ENCODE data around the gene ARL5A.

Gene ARL5A

DNA sequence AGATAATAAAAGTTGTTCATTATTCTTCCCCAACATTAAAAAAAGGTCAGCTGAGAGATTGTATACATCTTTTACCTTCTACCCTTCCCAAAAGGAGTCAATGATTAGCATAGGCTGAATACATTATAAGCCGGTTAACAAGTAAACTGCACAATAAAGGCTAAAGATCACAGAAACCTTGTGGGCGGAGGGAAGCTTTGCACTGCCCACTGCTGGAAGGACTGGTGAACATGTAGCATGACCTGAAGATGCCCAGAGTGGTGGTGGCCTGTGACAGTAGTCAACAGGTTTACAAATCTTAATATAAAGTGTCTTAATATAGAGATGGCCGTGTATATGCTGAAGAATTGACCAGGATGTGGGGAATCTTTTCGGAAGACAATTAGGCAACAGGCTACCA lies 35.6 kb downstream of the ARL5A start:
- DNase-seq, result no peak

DNA sequence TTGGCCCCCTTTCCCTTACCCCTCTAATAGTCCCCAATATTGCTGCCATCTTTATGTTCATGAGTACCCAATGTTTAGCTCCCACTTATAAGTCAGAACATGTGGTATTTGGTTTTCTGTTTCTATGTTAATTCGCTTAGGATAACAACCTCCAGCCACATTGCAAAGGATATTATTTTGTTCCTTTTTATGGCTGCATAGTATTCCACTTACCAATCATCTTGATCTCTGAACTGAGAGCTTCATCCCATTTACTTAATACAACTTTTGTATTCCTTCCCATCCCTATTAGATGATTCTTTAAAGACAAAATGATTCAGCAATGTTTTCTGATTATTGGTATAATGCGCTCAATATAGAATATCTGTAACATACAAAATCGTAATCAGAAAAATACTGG lies 36.7 kb downstream of the ARL5A start:
- no peak for DNase-seq

GRCh38 chr2:151790689-151791088 lies 37.5 kb downstream of the ARL5A start:
- DNase-seq, result no peak

DNA sequence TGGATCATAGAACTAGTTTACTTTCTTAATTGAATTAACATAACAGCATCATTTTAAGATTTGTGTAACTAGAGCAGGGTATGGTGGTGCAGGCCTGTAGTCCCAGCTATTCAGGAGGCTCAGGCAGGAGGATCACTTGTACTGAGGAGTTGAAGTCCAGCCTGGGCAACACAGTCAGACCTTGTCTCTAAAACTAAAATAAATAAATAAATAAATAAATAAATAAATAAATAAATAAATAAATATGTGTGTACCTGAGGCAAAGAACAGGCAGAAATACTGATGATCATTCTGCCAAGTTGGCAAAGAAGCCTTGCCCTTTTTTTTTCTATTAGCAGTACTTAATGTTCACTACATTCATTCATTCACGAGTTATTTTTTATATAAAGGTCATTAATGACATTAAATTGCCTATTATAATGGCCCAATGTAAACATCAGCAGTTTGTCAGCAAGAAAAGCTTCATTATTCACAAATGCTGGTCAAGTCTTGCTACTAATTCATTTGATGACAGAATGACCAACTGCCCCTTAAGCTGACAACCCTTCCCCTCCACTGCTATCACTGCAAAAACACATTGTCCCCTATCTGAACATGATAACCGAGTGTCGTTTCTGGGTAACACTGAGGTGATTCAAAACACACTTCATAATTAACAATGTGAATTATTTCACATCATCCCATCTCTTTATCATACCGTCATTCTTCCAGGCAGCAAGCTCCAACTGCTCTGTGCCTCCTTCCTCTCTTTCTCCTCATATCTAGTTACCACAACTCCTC lies 39.0 kb downstream of the ARL5A start:
- DNase-seq, result no peak

DNA sequence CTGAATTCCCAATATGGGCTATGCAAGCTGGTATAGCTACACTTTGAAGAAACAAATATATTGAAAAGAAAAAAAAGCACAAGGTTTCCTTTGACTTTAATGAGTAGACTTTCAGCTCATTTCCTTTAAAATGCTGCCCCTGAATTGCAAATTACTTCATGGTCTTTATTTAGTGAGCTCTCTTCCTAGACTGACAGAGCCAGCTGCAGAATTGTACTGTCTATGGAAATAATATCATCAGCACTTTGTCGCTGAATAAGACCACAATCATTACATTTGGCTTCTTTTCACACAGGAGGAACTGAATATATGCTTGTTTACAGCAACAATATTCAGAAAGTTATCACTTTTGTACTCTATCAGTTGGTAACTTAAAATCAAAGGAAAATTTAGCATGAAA lies 41.7 kb downstream of the ARL5A start:
- no peak for DNase-seq

GRCh38 chr2:151786077-151786476 lies 42.1 kb downstream of the ARL5A start:
- DNase-seq, result no peak

DNA sequence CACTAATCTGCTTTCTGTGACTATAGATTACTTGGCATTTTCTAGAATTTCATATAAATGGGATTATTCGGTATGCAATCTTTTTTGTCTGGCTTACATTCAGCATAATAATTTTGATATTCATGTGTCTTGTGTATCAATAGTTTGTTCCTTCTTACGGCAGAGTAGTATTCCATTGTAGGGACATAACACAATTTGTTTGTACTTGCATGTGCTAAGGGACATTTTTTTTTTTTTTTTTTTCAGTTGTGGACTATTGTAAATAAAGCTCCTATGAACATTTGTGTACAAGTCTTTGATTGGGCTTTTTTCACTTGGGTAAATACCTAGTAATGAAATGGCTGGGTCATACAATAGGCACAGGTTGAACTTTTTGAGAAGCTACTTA lies 45.1 kb downstream of the ARL5A start:
- DNase-seq, result no peak

GRCh38 chr2:151782378-151783132 lies 45.7 kb downstream of the ARL5A start:
- DNase-seq, result no peak

- no peak for DNase-seq
Observed at GRCh38 chr2:151781642-151782041, 46.6 kb downstream of the ARL5A start.

DNA sequence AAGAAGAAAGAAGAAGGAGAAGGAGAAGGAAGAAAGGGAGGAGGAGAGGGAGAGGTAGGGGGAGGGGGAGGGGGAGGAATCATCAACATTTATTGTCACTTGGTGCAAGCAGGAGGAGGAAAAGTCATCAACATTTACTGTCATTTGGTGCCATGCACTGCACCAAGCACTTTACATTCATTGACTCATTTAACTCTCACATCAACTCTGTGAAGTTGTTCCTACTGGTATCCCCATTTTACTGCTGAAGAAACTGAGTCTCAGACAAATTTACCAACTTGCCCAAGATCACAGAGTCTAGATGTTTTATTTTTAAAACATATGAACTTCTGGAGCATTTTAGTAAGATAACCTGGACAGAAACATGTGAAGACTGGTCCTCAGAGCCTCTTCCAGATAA lies 47.3 kb downstream of the ARL5A start:
- no peak for DNase-seq

DNA sequence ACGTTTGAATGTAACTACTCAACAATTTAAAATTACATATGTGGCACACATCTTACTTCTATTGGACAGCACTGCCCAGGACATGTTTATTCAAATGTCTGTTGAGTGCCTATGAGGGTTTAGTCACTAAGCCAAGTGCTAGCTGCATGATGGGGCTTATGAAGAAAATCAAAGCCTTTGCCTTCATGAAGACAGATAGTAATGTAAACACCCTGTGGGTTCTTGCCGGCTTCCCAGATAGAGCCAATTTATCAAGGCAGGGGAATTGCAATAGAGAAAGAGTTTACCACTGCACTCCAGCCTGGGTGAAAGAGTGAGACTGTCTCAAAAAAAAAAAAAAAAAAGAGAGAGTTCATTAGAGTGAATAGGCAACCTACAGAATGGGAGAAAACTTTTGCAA lies 50.3 kb downstream of the ARL5A start:
- no peak for DNase-seq

GRCh38 chr2:151777487-151777886 lies 50.7 kb downstream of the ARL5A start:
- DNase-seq, result no peak

GRCh38 chr2:151776367-151776766 lies 51.9 kb downstream of the ARL5A start:
- no peak for DNase-seq

GRCh38 chr2:151775057-151775740 lies 53.0 kb downstream of the ARL5A start:
- DNase-seq, result no peak

- no peak for DNase-seq
Observed at GRCh38 chr2:151774506-151774905, 53.7 kb downstream of the ARL5A start.

DNA sequence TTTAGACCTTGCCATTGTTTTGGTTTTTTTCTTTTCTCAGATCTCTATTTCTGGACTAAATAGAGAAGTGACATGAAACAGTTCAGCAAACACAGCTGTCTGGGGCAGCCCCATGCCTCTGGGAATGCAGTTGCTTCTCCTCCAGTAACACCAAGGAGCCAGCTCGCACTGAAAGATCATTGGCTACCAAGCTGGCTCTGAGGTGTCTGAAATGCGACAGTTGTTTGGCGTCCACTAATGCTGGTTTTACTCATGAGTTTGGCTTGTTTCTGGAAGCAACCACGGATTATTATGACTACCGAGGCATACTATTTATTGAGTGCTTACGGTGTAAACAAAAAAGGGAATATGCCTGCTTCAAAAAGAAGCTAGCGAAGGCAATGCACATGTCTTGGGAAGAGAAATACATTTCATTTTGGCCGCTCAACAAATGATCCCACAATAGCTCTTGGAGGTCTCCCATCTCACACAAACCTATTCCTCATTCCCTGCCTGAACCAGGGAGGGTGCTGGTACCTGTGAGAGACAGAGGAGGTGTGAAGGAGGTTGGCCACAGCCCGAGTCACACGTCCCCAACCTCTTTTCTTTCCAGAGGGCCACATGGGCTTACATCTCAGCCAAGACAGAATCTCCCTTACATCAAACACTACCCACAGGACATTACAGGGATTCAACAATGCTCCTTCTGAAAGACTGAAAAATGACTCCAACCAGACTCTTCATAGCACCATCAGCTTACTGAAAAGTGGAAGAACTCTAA lies 56.4 kb downstream of the ARL5A start:
- peak; percentile 84 for DNase-seq

DNA sequence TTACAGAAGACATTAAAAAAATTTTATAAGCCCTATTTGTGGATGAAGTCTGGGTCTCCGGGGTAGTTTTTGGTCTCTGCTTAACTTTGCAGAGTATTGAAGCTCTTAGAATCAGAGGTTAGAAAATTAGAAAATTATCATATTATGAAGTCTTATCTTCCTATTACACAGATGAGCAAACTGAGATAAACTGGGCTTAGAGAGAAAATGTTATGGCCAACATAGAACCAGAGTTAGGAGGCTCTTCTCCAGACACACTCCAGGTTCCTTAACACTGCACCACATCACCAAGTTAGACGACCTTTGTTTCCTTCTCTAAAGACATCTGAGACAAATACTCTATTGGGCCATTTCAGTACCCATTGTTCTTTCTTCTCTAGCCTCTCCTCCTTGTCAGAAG lies 57.2 kb downstream of the ARL5A start:
- DNase-seq, result no peak

DNA sequence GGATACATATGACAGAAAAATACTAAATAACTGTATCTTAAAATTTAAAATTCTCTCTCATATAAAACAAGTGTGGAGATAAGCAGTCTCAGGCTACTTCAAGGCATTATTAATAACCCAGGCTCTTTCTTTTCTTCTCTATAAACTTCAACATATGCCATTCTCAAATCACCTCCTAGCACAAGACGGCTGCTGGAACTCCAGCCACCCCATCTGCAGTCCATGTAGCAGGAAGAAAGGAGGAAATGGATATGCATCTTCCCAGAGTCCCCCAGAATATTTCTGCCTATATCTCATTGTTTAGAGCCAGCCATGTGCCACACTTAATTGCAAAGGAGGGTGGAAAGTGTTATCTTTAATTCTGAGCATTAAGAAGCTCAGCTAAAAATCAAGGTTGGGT lies 58.6 kb downstream of the ARL5A start:
- no peak for DNase-seq

DNA sequence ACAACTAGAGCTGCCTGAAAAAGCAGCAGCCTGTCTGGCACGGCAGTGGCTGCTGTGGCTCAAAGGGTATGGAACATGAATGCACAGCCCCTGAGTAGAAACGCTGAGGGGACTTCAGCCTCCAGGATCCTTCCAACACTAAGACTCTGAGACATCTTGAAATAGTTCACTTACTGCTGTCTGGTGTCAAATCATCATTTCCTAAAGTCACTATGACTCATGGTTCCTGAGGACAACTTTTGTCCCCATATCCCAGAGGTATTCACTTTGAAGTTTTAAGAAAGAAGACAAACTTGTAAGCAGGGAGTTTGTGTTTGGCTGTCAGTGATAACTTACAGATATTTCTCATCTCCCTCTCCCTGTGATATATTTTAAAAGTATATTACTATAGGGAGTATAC lies 60.7 kb downstream of the ARL5A start:
- DNase-seq, result no peak

DNA sequence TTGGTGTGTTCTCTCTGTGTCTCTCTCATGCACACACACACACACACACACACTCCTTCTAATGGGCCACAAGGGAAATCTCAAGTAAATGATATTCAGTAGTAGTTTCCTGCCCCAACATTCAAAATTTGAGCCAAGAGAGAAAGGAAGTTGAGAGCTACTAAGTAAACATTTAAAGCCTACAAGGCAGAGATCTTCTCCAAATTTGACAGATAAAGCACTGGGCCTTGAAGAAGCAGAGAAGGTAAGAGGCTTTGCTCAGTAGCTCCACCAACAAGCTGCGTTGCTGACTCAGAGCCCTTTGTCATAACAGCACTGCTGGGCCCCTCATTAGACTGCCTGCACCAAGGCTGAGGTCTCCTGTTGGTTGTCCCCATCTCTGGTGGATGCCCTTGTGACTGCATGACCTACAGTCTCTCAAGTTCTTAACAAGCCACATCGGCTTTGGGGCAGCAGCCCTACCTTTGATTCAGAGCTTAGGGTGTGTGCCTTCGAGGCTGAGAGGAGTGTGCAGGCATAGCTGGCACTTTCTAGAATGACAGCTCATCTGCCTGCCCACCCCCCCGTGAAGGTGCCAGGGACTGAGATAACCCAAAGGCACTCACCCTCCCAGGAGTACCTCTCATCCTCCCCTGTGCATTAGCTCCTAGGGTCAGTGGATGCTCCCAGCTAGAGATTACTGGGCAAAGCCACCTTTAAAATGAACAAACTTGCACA lies 61.6 kb downstream of the ARL5A start:
- no peak for DNase-seq

GRCh38 chr2:151765760-151766410 lies 62.3 kb downstream of the ARL5A start:
- no peak for DNase-seq

- DNase-seq, result no peak
Observed at GRCh38 chr2:151762694-151763093, 65.5 kb downstream of the ARL5A start.
